ENCODE results near the gene ZNF678. TPM values are rescaled to one million over a fixed set of nuclear protein-coding genes. Genes with fewer than 3 reads are reported as not detected.
"Not testable (repeated sequence)": the region's sequence is repeated elsewhere in the genome, so short reads cannot be mapped to it uniquely, and the experiment has no call there.

ZNF678 gene
- polyA plus RNA-seq, 3 donors from 2014 or later = 2.1 to 6.4 (median 4.9) TPM

DNA sequence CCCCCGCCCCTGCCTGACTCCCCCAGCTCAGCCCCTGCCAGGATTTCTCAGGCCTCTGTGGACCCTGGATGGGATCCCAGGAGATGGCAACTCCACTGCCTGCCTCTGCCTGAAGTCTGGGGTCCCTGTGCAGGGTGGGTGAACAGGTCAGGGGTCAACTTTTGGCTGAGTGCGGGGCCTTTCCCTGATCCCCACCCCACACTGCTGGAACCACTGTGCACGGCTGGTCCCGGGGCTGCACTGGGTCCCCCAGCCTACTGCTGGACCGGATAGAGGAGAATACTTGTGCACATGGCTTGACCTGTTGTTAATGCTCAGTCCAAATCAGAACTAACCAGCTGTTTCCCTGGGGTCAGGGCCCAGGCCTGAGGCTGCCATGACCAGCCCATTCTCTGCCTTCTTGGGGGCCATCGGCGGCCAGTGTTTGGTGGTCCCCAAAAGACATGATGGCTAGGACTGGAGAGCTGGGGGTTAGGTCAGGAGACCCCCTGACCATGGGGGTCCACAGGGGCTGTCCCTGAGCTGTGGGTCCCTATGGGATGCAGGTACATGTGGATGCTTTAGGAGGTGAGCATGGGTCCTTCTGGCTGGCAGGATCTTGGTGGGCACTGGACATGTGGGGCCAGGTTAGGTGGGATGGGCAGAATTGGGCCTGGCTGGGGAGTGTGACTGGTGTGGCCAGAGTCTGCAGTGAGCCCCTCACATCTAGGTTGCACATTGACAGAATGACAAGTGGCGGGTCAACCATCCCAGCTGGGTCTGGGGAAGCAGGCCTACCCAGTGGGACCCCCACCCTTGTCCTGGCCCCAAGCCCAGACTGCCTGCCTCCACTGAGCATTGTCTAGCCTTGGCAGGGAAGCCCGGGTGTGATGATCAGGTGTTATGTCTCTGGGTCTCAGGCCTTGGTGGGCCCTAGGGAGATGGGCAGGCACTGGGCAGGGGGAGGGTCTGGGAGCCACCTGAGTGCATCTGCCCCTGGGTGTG lies 19.0 kb upstream of the ZNF678 start:
- Mint-ChIP-seq H3K27ac (peak overlapping the region in 2 of 6 donors; percentile 7 to 61), H3K4me1 (peaks cover 7 to 16% of the 10 kb centered on the region in 2 donors), H3K9me3 (peaks cover 0 to 2% (median 0%) of the 10 kb centered on the region in 6 donors), H3K27me3 (ENCODE audit: low read depth in 3 of 3) (peaks cover 0 to 5% (median 2%) of the 10 kb centered on the region in 3 donors), H3K4me3 (no peak overlapping the region), H3K36me3 (no peaks in the 10 kb centered on the region)
- DNase-seq = no peak

DNA sequence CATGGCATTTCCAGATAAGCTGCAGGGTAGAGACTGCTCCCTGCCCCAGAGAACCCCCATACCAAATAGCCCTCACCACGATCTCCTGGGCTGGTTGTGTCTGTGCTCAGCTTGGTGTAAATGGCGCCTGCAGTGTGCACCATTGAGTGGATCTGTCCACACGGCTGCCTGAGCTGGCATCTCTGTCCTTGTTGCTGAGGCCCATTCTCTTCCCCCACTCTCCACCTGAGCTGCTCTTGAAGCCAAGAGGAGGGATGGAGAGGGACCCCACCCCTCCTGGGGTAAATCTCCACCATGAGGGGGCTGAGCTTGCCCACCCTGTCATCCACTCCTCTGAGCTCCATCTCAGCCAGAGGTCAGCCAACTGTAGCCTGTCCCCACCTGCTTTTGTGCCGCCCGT lies 18.0 kb upstream of the ZNF678 start:
- peak overlapping the region in 1 of 6 donors; percentile 46 for H3K27ac Mint-ChIP-seq
- H3K36me3 Mint-ChIP-seq = no peaks in the 10 kb centered on the region
- DNase-seq = no peak
- H3K4me1 Mint-ChIP-seq = peaks cover 7 to 16% of the 10 kb centered on the region in 2 donors
- peaks cover 0 to 5% (median 2%) of the 10 kb centered on the region in 3 donors for H3K27me3 Mint-ChIP-seq (ENCODE audit: low read depth in 3 of 3)
- H3K4me3 Mint-ChIP-seq = peak overlapping the region in 1 of 5 donors; percentile 50
- peaks cover 0 to 2% (median 0%) of the 10 kb centered on the region in 6 donors for H3K9me3 Mint-ChIP-seq

- no peak for DNase-seq
- peaks cover 0 to 3% (median 0%) of the 10 kb centered on the region in 3 donors for H3K36me3 Mint-ChIP-seq
- H3K27me3 Mint-ChIP-seq (ENCODE audit: low read depth in 3 of 3) = peaks cover 0 to 5% (median 5%) of the 10 kb centered on the region in 3 donors
- no peak overlapping the region for H3K27ac Mint-ChIP-seq
- H3K4me1 Mint-ChIP-seq = peaks cover 7 to 13% of the 10 kb centered on the region in 2 donors
- no peak overlapping the region for H3K4me3 Mint-ChIP-seq
- H3K9me3 Mint-ChIP-seq = peaks cover 3 to 8% (median 4%) of the 10 kb centered on the region in 6 donors
Observed at GRCh38 chr1:227546059-227546458, 17.3 kb upstream of the ZNF678 start.

DNA sequence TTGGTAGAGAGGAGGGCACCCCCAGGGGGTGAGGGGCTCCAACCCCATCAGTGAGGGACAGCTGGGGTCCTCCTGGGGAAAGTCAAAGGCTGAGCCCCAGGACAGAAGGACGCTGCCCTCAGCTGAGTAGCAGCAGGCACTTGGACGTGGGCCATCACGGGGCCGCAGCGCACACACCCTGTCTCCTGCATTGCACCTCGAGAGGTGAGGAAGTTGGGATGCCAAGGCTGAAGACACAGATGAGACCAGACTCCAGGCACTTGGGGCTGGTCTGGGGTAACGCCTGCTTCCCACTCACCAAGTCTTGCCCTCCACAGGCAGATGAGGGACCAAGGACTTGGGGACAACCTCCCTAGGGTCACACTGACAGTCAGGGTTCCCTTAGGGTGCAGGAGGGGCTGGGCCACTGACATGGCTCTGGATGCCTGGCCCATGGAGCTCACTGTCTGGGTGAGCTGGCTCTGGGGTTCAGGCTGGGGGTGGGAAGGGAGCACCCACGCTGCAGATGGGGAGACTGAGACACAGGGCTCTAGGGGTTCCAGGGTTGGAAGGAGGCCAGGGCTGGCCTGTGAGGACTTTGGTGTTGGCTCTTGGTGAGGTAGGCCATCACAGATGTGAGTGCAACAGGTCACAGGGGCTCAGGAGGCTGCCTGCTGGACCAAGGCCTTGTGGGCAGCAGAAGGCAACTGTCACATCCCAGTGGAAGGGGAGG lies 16.6 kb upstream of the ZNF678 start:
- Mint-ChIP-seq H3K27ac (peak overlapping the region in 1 of 6 donors; percentile 56), H3K27me3 (ENCODE audit: low read depth in 3 of 3) (peaks cover 0 to 5% (median 3%) of the 10 kb centered on the region in 3 donors), H3K4me3 (no peak overlapping the region), H3K9me3 (peaks cover 5 to 11% (median 10%) of the 10 kb centered on the region in 6 donors), H3K4me1 (peaks cover 7 to 8% of the 10 kb centered on the region in 2 donors), H3K36me3 (peaks cover 2 to 3% (median 2%) of the 10 kb centered on the region in 3 donors)
- DNase-seq = no peak

GRCh38 chr1:227547310-227548118 lies 15.8 kb upstream of the ZNF678 start:
- peaks cover 2 to 5% (median 4%) of the 10 kb centered on the region in 3 donors for H3K27me3 Mint-ChIP-seq (ENCODE audit: low read depth in 3 of 3)
- H3K4me3 Mint-ChIP-seq = no peak overlapping the region

DNA sequence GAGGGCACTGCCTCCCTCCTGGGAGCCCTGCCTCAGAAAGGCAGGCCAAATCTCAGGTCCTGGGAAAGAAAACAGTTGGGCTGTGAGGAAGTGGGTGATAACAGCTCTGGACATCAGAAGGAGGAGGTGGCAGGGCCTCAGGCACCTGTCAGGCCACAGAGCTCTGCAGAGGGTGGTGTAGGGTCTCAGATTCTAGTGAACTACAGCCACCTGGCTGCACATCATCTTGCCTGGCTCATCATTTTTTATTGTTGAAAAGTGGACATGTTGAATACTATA lies 15.3 kb upstream of the ZNF678 start:
- H3K27ac Mint-ChIP-seq = no peak overlapping the region

More at GRCh38 chr1:227547310-227548118, 15.8 kb upstream of the ZNF678 start:
- Mint-ChIP-seq H3K36me3 (peaks cover 3 to 8% (median 8%) of the 10 kb centered on the region in 3 donors), H3K27ac (peak overlapping the region in 1 of 6 donors; percentile 56), H3K4me1 (peaks cover 7 to 8% of the 10 kb centered on the region in 2 donors), H3K9me3 (peaks cover 7 to 19% (median 16%) of the 10 kb centered on the region in 6 donors)
- no peak for DNase-seq

GRCh38 chr1:227548448-227548847 lies 14.9 kb upstream of the ZNF678 start:
- H3K4me3 Mint-ChIP-seq = no peak overlapping the region
- peaks cover 0 to 1% of the 10 kb centered on the region in 2 donors for H3K4me1 Mint-ChIP-seq
- H3K9me3 Mint-ChIP-seq = peaks cover 10 to 28% (median 20%) of the 10 kb centered on the region in 6 donors
- peaks cover 3 to 12% (median 11%) of the 10 kb centered on the region in 3 donors for H3K36me3 Mint-ChIP-seq
- peaks cover 4 to 9% (median 8%) of the 10 kb centered on the region in 3 donors for H3K27me3 Mint-ChIP-seq (ENCODE audit: low read depth in 3 of 3)
- DNase-seq = no peak
- H3K27ac Mint-ChIP-seq = no peak overlapping the region

More for the DNA sequence above, 15.3 kb upstream of the ZNF678 start:
- DNase-seq = no peak
- H3K4me3 Mint-ChIP-seq = no peak overlapping the region
- H3K36me3 Mint-ChIP-seq = peaks cover 3 to 12% (median 11%) of the 10 kb centered on the region in 3 donors
- peaks cover 4 to 8% (median 5%) of the 10 kb centered on the region in 3 donors for H3K27me3 Mint-ChIP-seq (ENCODE audit: low read depth in 3 of 3)
- H3K9me3 Mint-ChIP-seq = peaks cover 10 to 24% (median 19%) of the 10 kb centered on the region in 6 donors
- H3K4me1 Mint-ChIP-seq = peaks cover 3 to 4% of the 10 kb centered on the region in 2 donors

- Mint-ChIP-seq H3K27me3 (ENCODE audit: low read depth in 3 of 3) (peaks cover 6 to 20% (median 9%) of the 10 kb centered on the region in 3 donors), H3K9me3 (peaks cover 10 to 28% (median 19%) of the 10 kb centered on the region in 6 donors), H3K36me3 (peaks cover 3 to 18% (median 11%) of the 10 kb centered on the region in 3 donors), H3K4me1 (no peaks in the 10 kb centered on the region), H3K4me3 (no peak overlapping the region), H3K27ac (no peak overlapping the region)
- no peak for DNase-seq
Observed at GRCh38 chr1:227549892-227550291, 13.5 kb upstream of the ZNF678 start.

- H3K9me3 Mint-ChIP-seq = peaks cover 10 to 28% (median 19%) of the 10 kb centered on the region in 6 donors
- peaks cover 3 to 18% (median 11%) of the 10 kb centered on the region in 3 donors for H3K36me3 Mint-ChIP-seq
- not testable (repeated sequence) for DNase-seq, H3K4me3 Mint-ChIP-seq, H3K27ac Mint-ChIP-seq, H3K4me1 Mint-ChIP-seq
- peaks cover 6 to 20% (median 9%) of the 10 kb centered on the region in 3 donors for H3K27me3 Mint-ChIP-seq (ENCODE audit: low read depth in 3 of 3)
Observed at GRCh38 chr1:227551881-227552280, 11.5 kb upstream of the ZNF678 start.

- no peak overlapping the region for H3K4me3 Mint-ChIP-seq
- no peak overlapping the region for H3K27ac Mint-ChIP-seq
- DNase-seq = no peak
- H3K36me3 Mint-ChIP-seq = peaks cover 0 to 22% (median 11%) of the 10 kb centered on the region in 3 donors
- peaks cover 13 to 31% (median 19%) of the 10 kb centered on the region in 3 donors for H3K27me3 Mint-ChIP-seq (ENCODE audit: low read depth in 3 of 3)
- H3K4me1 Mint-ChIP-seq = peaks cover 7 to 10% of the 10 kb centered on the region in 2 donors
- peaks cover 6 to 27% (median 14%) of the 10 kb centered on the region in 6 donors for H3K9me3 Mint-ChIP-seq
Observed at GRCh38 chr1:227556288-227556687, 7.1 kb upstream of the ZNF678 start.

DNA sequence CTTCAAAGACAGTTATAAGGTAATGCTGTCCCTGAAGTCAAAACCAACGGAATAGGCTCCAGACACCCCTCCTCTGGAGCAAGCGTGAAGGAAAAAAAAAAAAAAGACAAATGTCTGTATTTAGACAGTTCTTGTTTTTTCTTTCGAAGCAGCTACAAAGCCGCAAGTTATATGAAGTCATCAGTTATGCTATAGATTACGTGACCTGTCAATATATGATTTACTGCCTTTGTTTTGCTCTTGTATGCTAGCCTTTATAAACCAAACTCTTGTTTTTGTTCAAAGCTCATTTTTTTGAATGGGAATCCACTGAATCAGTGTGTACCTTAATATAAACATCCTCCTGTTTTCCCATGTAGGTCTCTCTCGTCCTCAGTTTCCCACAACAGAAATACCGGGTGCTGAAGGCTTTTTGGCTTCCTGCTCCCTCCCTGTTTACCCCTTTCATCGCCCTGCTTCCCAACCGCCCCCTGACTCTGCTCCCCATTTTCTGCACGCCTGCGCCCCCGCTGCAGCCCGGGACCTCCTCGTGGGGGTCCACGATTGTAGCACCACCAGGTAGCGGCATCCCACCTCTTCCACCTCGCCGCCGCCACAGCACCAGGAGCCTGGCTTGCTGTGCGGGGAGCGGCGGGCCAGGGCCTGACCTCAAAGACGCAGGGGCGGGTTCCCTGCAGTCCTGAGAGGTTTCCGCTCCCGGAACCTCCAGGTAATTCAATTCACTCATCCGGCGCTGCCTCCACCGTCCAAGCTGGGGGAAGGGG lies 5.2 kb upstream of the ZNF678 start:
- peaks cover 0 to 8% (median 2%) of the 10 kb centered on the region in 6 donors for H3K9me3 Mint-ChIP-seq
- no peak overlapping the region for H3K4me3 Mint-ChIP-seq
- peaks cover 0 to 10% (median 0%) of the 10 kb centered on the region in 3 donors for H3K36me3 Mint-ChIP-seq
- peaks cover 17% of the 10 kb centered on the region in 2 donors for H3K4me1 Mint-ChIP-seq
- H3K27ac Mint-ChIP-seq = no peak overlapping the region
- DNase-seq = no peak
- peaks cover 15 to 36% (median 21%) of the 10 kb centered on the region in 3 donors for H3K27me3 Mint-ChIP-seq (ENCODE audit: low read depth in 3 of 3)

- H3K36me3 Mint-ChIP-seq = peaks cover 0 to 10% (median 0%) of the 10 kb centered on the region in 3 donors
- H3K9me3 Mint-ChIP-seq = peaks cover 0 to 6% (median 1%) of the 10 kb centered on the region in 6 donors
- peak overlapping the region in 3 of 5 donors; percentile 12 to 60 (median 13) for H3K4me3 Mint-ChIP-seq
- H3K27me3 Mint-ChIP-seq (ENCODE audit: low read depth in 3 of 3) = peaks cover 18 to 37% (median 25%) of the 10 kb centered on the region in 3 donors
- H3K27ac Mint-ChIP-seq = peak overlapping the region in 2 of 6 donors; percentile 23 to 48
- no peak for DNase-seq
- peaks cover 20 to 24% of the 10 kb centered on the region in 2 donors for H3K4me1 Mint-ChIP-seq
Observed at GRCh38 chr1:227558732-227559262, 4.6 kb upstream of the ZNF678 start.

Data from immature natural killer cell (primary cell).